ENCODE measurements around the gene ADARB1.

The ADARB1 gene

GRCh38 chr21:45168522-45168921 lies 94.1 kb downstream of the ADARB1 start:
- DNase-seq (ENCODE audit: low read depth in 2 of 2), result no peak

GRCh38 chr21:45169001-45169400 lies 94.6 kb downstream of the ADARB1 start:
- DNase-seq (ENCODE audit: low read depth in 2 of 2), result no peak

GRCh38 chr21:45169682-45170081 lies 95.3 kb downstream of the ADARB1 start:
- no peak for DNase-seq (ENCODE audit: low read depth in 2 of 2)

GRCh38 chr21:45170987-45171386 lies 96.6 kb downstream of the ADARB1 start:
- no peak for DNase-seq (ENCODE audit: low read depth in 2 of 2)

GRCh38 chr21:45172420-45172819 lies 98.0 kb downstream of the ADARB1 start:
- DNase-seq (ENCODE audit: low read depth in 2 of 2), result no peak

GRCh38 chr21:45175326-45176095 lies 101.1 kb downstream of the ADARB1 start:
- DNase-seq (ENCODE audit: low read depth in 2 of 2), result no peak

GRCh38 chr21:45176141-45176540 lies 101.8 kb downstream of the ADARB1 start:
- no peak for DNase-seq (ENCODE audit: low read depth in 2 of 2)

GRCh38 chr21:45177039-45177438 lies 102.7 kb downstream of the ADARB1 start:
- DNase-seq (ENCODE audit: low read depth in 2 of 2), result no peak

- no peak for DNase-seq (ENCODE audit: low read depth in 2 of 2)
Measured at GRCh38 chr21:45178070-45178608, 103.8 kb downstream of the ADARB1 start.

- no peak for DNase-seq (ENCODE audit: low read depth in 2 of 2)
Measured at GRCh38 chr21:45178971-45179370, 104.6 kb downstream of the ADARB1 start.

- DNase-seq (ENCODE audit: low read depth in 2 of 2), result no peak
Measured at GRCh38 chr21:45179568-45180245, 105.3 kb downstream of the ADARB1 start.

GRCh38 chr21:45180246-45180599 lies 105.8 kb downstream of the ADARB1 start:
- DNase-seq (ENCODE audit: low read depth in 2 of 2), result no peak

GRCh38 chr21:45182958-45183357 lies 108.6 kb downstream of the ADARB1 start:
- DNase-seq (ENCODE audit: low read depth in 2 of 2), result no peak

- DNase-seq (ENCODE audit: low read depth in 2 of 2), result no peak
Measured at GRCh38 chr21:45183852-45184251, 109.5 kb downstream of the ADARB1 start.

GRCh38 chr21:45184869-45185268 lies 110.5 kb downstream of the ADARB1 start:
- no peak for DNase-seq (ENCODE audit: low read depth in 2 of 2)

GRCh38 chr21:45186709-45187108 lies 112.3 kb downstream of the ADARB1 start:
- DNase-seq (ENCODE audit: low read depth in 2 of 2), result no peak

GRCh38 chr21:45187646-45188045 lies 113.3 kb downstream of the ADARB1 start:
- DNase-seq (ENCODE audit: low read depth in 2 of 2), result no peak

GRCh38 chr21:45190013-45190412 lies 115.6 kb downstream of the ADARB1 start:
- DNase-seq (ENCODE audit: low read depth in 2 of 2), result no peak

GRCh38 chr21:45192332-45192731 lies 118.0 kb downstream of the ADARB1 start:
- no peak for DNase-seq (ENCODE audit: low read depth in 2 of 2)

GRCh38 chr21:45196620-45197019 lies 122.2 kb downstream of the ADARB1 start:
- no peak for DNase-seq (ENCODE audit: low read depth in 2 of 2)

GRCh38 chr21:45199201-45199600 lies 124.8 kb downstream of the ADARB1 start:
- DNase-seq (ENCODE audit: low read depth in 2 of 2), result no peak

- DNase-seq (ENCODE audit: low read depth in 2 of 2), result no peak
Measured at GRCh38 chr21:45200031-45200430, 125.7 kb downstream of the ADARB1 start.
